B cell (primary cell): ENCODE data around the gene UNC5A. TPM values are rescaled to one million over a fixed set of nuclear protein-coding genes. Genes with fewer than 3 reads are reported as not detected.

Source experiments
- ATAC-seq: fragments of 200-7000 bp; cut with Tn5 transposase; one replicate; pipeline ENCODE4 v1.10.0; 2021; ENCODE audit warnings: low read depth, mild to moderate bottlenecking, moderate number of reproducible peaks, moderate library complexity
- CTCF ChIA-PET: fragments of 350-600 bp; sonication (Branson Sonifier 250); formaldehyde crosslinking; loops from one replicate; lab custom pipeline; 2021; ENCODE audit warnings: antibody characterized with exemption, inconsistent platforms; lab: Charles Lee
- POLR2A ChIA-PET: fragments of 350-600 bp; sonication (Branson Sonifier 250); formaldehyde crosslinking; loops from one replicate; lab custom pipeline; 2021; ENCODE audit warnings: antibody characterized with exemption; lab: Charles Lee
- DNase-seq: peaks from one replicate; pipeline ENCODE4 v3.0.0; 2013
- H2AFZ ChIP-seq: 2 replicates; pipeline ENCODE4 v1.6.1; 2012; ENCODE audit warnings: mild to moderate bottlenecking, low read depth, low read length; ENCODE audit not compliant: insufficient read depth, poor library complexity, severe bottlenecking
- H3K27ac ChIP-seq, 2 donors: 1 replicate in 1 of 2; 2 replicates in 1 of 2; pipeline ENCODE4 v1.5.1; 2012 to 2013; ENCODE audit warnings: low read length in 2 of 2, mild to moderate bottlenecking in 2 of 2, moderate library complexity in 1 of 2
- H3K27me3 ChIP-seq, 4 experiments: fragments of 200-600 bp in 1 of 4; sonication (generic) in 1 of 4; replicated peaks in 1 of 4; 1 replicate in 2 of 4; 2 replicates in 2 of 4; pipeline versions ENCODE4 v1.6.1 to v1.7.0; 2013 to 2016; ENCODE audit warnings: low read length in 3 of 4, mild to moderate bottlenecking in 2 of 4, mixed read lengths in 1 of 4, moderate library complexity in 1 of 4; ENCODE audit not compliant: insufficient read depth in 4 of 4, control insufficient read depth in 3 of 4; ENCODE audit errors: control extremely low read depth in 1 of 4
- H3K36me3 ChIP-seq, 2 experiments: replicated peaks in 1 of 2; 1 replicate in 1 of 2; 2 replicates in 1 of 2; pipeline versions ENCODE4 v1.6.1 to v1.7.1; 2013; ENCODE audit warnings: low read length in 1 of 2; ENCODE audit not compliant: insufficient read depth in 2 of 2, control insufficient read depth in 1 of 2; ENCODE audit errors: control extremely low read depth in 1 of 2, extremely low read depth in 1 of 2
- H3K4me1 ChIP-seq, 2 donors: fragments of 200-600 bp in 1 of 2; sonication (generic) in 1 of 2; 1 replicate in 1 of 2; 2 replicates in 1 of 2; pipeline versions ENCODE4 v1.5.1 to v1.6.1; 2013 to 2017; ENCODE audit warnings: low read length in 2 of 2; ENCODE audit not compliant: control insufficient read depth in 2 of 2, insufficient read depth in 2 of 2
- H3K4me2 ChIP-seq: replicated peaks from 2 replicates; pipeline ENCODE3; 2012; ENCODE audit warnings: mild to moderate bottlenecking, low read depth, low read length; ENCODE audit not compliant: poor library complexity, severe bottlenecking
- H3K4me3 ChIP-seq, 5 experiments: fragments of 200-600 bp in 1 of 5; sonication (generic) in 1 of 5; 1 replicate in 3 of 5; 2 replicates in 2 of 5; pipeline versions ENCODE4 v1.5.1 to v1.7.0; 2011 to 2016; ENCODE audit warnings: low read length in 4 of 5, mild to moderate bottlenecking in 4 of 5, low read depth in 2 of 5, control low read depth in 1 of 5, moderate library complexity in 1 of 5; ENCODE audit not compliant: insufficient read depth in 1 of 5; ENCODE audit errors: control extremely low read depth in 1 of 5, extremely low read depth in 1 of 5
- H3K79me2 ChIP-seq: fragments of 200-600 bp; sonication (generic); one replicate; pipeline ENCODE4 v1.6.0; 2016; ENCODE audit warnings: low read length; ENCODE audit not compliant: control insufficient read depth, insufficient read depth
- H3K9ac ChIP-seq: fragments of 200-600 bp; sonication (generic); 2 replicates; pipeline ENCODE4 v1.6.1; 2017; ENCODE audit warnings: mild to moderate bottlenecking, low read length, moderate library complexity
- H3K9me3 ChIP-seq, 3 donors: one replicate each; pipeline versions ENCODE4 v1.6.1 to v1.7.1; 2013; ENCODE audit warnings: low read length in 2 of 3; ENCODE audit not compliant: control insufficient read depth in 2 of 3, insufficient read depth in 1 of 3; ENCODE audit errors: control extremely low read depth in 1 of 3
- H4K20me1 ChIP-seq: 2 replicates; pipeline ENCODE4 v1.6.0; 2012; ENCODE audit warnings: mild to moderate bottlenecking, low read length; ENCODE audit not compliant: insufficient read depth, control insufficient read depth, poor library complexity, severe bottlenecking
- H3K27ac Mint-ChIP-seq: one replicate; pipeline ENCODE4 v1.8.0; 2021; ENCODE audit warnings: mixed read lengths
- H3K27me3 Mint-ChIP-seq: one replicate; pipeline ENCODE4 v1.8.0; 2021; ENCODE audit warnings: mixed read lengths
- H3K4me1 Mint-ChIP-seq: one replicate; pipeline ENCODE4 v1.8.0; 2021; ENCODE audit warnings: mixed read lengths
- H3K4me3 Mint-ChIP-seq: one replicate; pipeline ENCODE4 v1.8.0; 2021; ENCODE audit warnings: mixed read lengths
- H3K9me3 Mint-ChIP-seq: one replicate; pipeline ENCODE4 v1.8.0; 2022; ENCODE audit warnings: mixed read lengths; ENCODE audit not compliant: insufficient read depth
- EZH2 ChIP-seq: IDR thresholded peaks from 2 replicates; pipeline ENCODE4 v1.6.1; 2012; ENCODE audit warnings: borderline replicate concordance, low read depth, mild to moderate bottlenecking, moderate library complexity, low read length; ENCODE audit not compliant: insufficient read depth, poor library complexity, severe bottlenecking
- WGBS: methylation state at CpG from one replicate; pipeline ENCODE4 v1.1.5; 2013; ENCODE audit warnings: missing lambda C conversion rate; ENCODE audit not compliant: insufficient coverage; 5-methylcytosine and 5-hydroxymethylcytosine counted together
- intact Hi-C: fragments of 100-400 bp; cut with micrococcal nuclease; formaldehyde crosslinking; loops from one replicate; pipeline ENCODE4 v1.10.0; 2022
- polyA plus RNA-seq: library from polyadenylated mRNA; depleted of rRNA; stranded (reverse); fragments of >200 nt; gene quantifications from 2 replicates; pipeline ENCODE4 v1.2.3, GENCODE V29; 2012
- total RNA-seq, 2 donors: library from RNA; stranded (reverse); fragments of 120-200 nt in 1 of 2; gene quantifications; 1 replicate in 1 of 2; 2 replicates in 1 of 2; pipeline versions ENCODE4 v1.2.3 to v1.2.4, GENCODE V29; 2013 to 2022
- TF ChIP-seq, protein P1 (sequence below): fragments of 200-600 bp; IDR thresholded peaks from one replicate; pipeline ENCODE4 v1.8.0; 2022; ENCODE audit warnings: antibody characterized with exemption, mild to moderate bottlenecking

The UNC5A gene
- total and polyA plus RNA-seq, 2 donors (not counting 1 experiment from before 2014, with no cell fraction given), result not detected

DNA sequence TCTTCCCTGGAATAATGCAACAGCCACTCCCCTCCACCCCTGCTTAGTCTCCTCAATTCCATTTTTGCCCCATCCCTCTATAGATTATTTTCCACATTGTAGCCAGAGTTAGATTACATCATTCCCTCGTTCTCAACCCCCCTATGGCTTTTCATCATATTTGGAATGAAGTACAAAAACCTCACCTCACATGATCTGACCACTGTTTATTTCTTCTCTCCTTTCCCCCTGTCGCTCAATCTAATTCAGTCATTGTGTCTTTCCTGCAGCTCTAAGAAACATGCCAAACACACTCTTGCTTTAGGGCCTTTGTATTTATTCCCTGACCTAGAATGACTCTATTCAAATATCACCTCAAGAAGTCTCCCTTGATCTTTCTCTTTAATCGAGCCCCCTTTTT, 111.4 kb downstream of the UNC5A start:
- H3K4me2 ChIP-seq, result no peak overlapping the region
- H3K9me3 ChIP-seq, result no peaks in the 10 kb centered on the region
- no peak overlapping the region for H3K9ac ChIP-seq
- DNase-seq, result no peak
- no peaks in the 10 kb centered on the region for H3K9me3 Mint-ChIP-seq
- TF ChIP-seq EZH2, result no peak
- no peak overlapping the region for H3K27ac Mint-ChIP-seq
- ChIA-PET POLR2A (no interaction called here), CTCF (no interaction called here)
- no peak for ATAC-seq
- H3K4me1 Mint-ChIP-seq, result no peaks in the 10 kb centered on the region
- no peak overlapping the region for H2AFZ ChIP-seq
- no peak overlapping the region for H3K27ac ChIP-seq
- intact Hi-C loops, result no loop called here
- no peaks in the 10 kb centered on the region for H3K27me3 Mint-ChIP-seq
- peaks cover 21% of the 10 kb centered on the region for H3K79me2 ChIP-seq
- no peak overlapping the region for H3K4me3 Mint-ChIP-seq
- peaks cover 10 to 32% of the 10 kb centered on the region in 2 experiments for H3K36me3 ChIP-seq
- H4K20me1 ChIP-seq, result peaks cover 10% of the 10 kb centered on the region
- no peak overlapping the region for H3K4me3 ChIP-seq
- WGBS, result 95% methylated on average over 2 of the region's 3 CpGs
- no peaks in the 10 kb centered on the region for H3K4me1 ChIP-seq
- H3K27me3 ChIP-seq, result no peaks in the 10 kb centered on the region

GRCh38 chr5:176922817-176923216, 112.5 kb downstream of the UNC5A start:
- H3K79me2 ChIP-seq, result peaks cover 21% of the 10 kb centered on the region
- DNase-seq, result no peak
- H3K27ac ChIP-seq, result no peak overlapping the region
- TF ChIP-seq EZH2, result no peak
- TF ChIP-seq, protein P1, sequence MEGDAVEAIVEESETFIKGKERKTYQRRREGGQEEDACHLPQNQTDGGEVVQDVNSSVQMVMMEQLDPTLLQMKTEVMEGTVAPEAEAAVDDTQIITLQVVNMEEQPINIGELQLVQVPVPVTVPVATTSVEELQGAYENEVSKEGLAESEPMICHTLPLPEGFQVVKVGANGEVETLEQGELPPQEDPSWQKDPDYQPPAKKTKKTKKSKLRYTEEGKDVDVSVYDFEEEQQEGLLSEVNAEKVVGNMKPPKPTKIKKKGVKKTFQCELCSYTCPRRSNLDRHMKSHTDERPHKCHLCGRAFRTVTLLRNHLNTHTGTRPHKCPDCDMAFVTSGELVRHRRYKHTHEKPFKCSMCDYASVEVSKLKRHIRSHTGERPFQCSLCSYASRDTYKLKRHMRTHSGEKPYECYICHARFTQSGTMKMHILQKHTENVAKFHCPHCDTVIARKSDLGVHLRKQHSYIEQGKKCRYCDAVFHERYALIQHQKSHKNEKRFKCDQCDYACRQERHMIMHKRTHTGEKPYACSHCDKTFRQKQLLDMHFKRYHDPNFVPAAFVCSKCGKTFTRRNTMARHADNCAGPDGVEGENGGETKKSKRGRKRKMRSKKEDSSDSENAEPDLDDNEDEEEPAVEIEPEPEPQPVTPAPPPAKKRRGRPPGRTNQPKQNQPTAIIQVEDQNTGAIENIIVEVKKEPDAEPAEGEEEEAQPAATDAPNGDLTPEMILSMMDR, result no peak
- no peak for ATAC-seq
- peaks cover 6% of the 10 kb centered on the region for H4K20me1 ChIP-seq
- H3K9ac ChIP-seq, result no peak overlapping the region
- no peak overlapping the region for H3K4me2 ChIP-seq
- H3K9me3 Mint-ChIP-seq, result no peaks in the 10 kb centered on the region
- H3K4me3 ChIP-seq, result no peak overlapping the region
- H3K4me1 Mint-ChIP-seq, result no peaks in the 10 kb centered on the region
- WGBS, result 100% methylated on average over 1 of the region's 2 CpGs
- no peak overlapping the region for H3K27ac Mint-ChIP-seq
- no peaks in the 10 kb centered on the region for H3K27me3 ChIP-seq
- ChIA-PET POLR2A (no interaction called here), CTCF (no interaction called here)
- no peaks in the 10 kb centered on the region for H3K4me1 ChIP-seq
- H3K4me3 Mint-ChIP-seq, result no peak overlapping the region
- no peak overlapping the region for H2AFZ ChIP-seq
- peaks cover 10 to 32% of the 10 kb centered on the region in 2 experiments for H3K36me3 ChIP-seq
- no peaks in the 10 kb centered on the region for H3K27me3 Mint-ChIP-seq
- H3K9me3 ChIP-seq, result no peaks in the 10 kb centered on the region
- intact Hi-C loops, result no loop called here
